Measurements from ENCODE around the gene FOXP1. TPM values are rescaled to one million over a fixed set of nuclear protein-coding genes. Genes with fewer than 3 reads are reported as not detected.

The FOXP1 gene
- total RNA-seq, 1 donor from 2014 or later = 107 TPM

DNA sequence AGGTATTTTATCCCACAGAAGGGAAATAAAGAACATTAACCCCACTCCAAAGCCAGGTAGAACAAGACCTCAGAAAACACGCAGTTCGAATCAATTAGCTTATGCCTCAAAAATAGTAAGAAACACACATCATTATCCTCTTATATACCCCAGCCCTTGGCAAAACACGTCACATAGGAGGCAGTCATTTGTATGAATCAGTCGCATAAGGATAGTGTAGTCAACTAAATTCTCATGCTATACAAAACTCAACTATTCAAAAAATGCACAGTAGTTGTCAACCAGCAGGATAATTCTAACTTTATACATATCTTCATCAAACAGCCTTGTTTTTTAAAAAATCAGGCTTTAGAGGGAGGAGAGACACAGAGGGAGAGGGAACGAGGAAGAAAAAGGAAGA lies 298.4 kb downstream of the FOXP1 start:
- H3K4me1 ChIP-seq (ENCODE audit: insufficient read depth, low read length) = no peaks in the 10 kb centered on the region
- FAIRE-seq (no peak), DNase-seq (ENCODE audit: low read depth) (no peak)
- Mint-ChIP-seq H3K4me3 (ENCODE audit: unreplicated experiment) (no peak overlapping the region), H3K27ac (ENCODE audit: unreplicated experiment) (no peak overlapping the region), H3K9me3 (ENCODE audit: unreplicated experiment) (no peaks in the 10 kb centered on the region), H3K4me1 (ENCODE audit: low read depth, unreplicated experiment) (peaks cover 7% of the 10 kb centered on the region), H3K36me3 (ENCODE audit: low read depth, unreplicated experiment) (peaks cover 3% of the 10 kb centered on the region), H3K27me3 (ENCODE audit: low read depth, unreplicated experiment) (no peaks in the 10 kb centered on the region)
- no peak overlapping the region for H3K9ac ChIP-seq (ENCODE audit: low read length)
- H3K36me3 ChIP-seq (ENCODE audit: insufficient read depth, low read length) = no peaks in the 10 kb centered on the region
- no peaks in the 10 kb centered on the region for H3K9me3 ChIP-seq (ENCODE audit: insufficient read depth, low read depth, low read length)
- peaks cover 47% of the 10 kb centered on the region for H3K79me2 ChIP-seq (ENCODE audit: insufficient read depth, low read length)
- H4K20me1 ChIP-seq (ENCODE audit: insufficient read depth, low read length) = peaks cover 13% of the 10 kb centered on the region
- H3K4me2 ChIP-seq (ENCODE audit: low read length) = no peak overlapping the region
- H3K27ac ChIP-seq (ENCODE audit: low read depth, low read length) = no peak overlapping the region
- no peak overlapping the region for H2AFZ ChIP-seq (ENCODE audit: low read depth, low read length)
- TF ChIP-seq, protein P1, sequence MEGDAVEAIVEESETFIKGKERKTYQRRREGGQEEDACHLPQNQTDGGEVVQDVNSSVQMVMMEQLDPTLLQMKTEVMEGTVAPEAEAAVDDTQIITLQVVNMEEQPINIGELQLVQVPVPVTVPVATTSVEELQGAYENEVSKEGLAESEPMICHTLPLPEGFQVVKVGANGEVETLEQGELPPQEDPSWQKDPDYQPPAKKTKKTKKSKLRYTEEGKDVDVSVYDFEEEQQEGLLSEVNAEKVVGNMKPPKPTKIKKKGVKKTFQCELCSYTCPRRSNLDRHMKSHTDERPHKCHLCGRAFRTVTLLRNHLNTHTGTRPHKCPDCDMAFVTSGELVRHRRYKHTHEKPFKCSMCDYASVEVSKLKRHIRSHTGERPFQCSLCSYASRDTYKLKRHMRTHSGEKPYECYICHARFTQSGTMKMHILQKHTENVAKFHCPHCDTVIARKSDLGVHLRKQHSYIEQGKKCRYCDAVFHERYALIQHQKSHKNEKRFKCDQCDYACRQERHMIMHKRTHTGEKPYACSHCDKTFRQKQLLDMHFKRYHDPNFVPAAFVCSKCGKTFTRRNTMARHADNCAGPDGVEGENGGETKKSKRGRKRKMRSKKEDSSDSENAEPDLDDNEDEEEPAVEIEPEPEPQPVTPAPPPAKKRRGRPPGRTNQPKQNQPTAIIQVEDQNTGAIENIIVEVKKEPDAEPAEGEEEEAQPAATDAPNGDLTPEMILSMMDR (IDR thresholded peaks at IDR 0.05; ENCODE audit: insufficient read depth, low read depth, low read length) = no peak
- TF ChIP-seq EZH2 (IDR thresholded peaks at IDR 0.05; ENCODE audit: insufficient read depth, low read length) = no peak
- no peak overlapping the region for H3K4me3 ChIP-seq (ENCODE audit: insufficient read depth, low read depth, low read length)
- H3K27me3 ChIP-seq (ENCODE audit: insufficient read depth, low read length) = no peaks in the 10 kb centered on the region

DNA sequence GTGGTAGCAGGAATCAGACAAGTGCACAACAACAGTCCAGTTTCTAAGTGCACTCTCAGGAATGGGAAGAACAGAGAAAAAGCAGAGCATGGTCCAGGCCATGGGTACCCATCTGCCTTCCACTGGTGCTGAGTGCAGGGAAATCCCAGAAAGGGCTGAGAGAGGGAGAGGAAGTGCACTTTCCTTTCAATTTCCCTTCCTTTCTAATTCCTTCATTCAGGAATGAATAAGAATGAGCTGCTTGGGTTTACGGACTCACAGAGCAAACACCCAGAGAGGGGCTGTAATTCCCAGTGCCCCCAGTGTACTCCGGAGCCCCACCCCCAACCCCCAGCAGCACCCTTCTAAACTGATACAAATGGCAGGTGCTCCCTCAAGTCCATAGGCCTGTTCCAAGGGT lies 300.6 kb downstream of the FOXP1 start:
- no peak for FAIRE-seq
- peaks cover 3% of the 10 kb centered on the region for H3K36me3 Mint-ChIP-seq (ENCODE audit: low read depth, unreplicated experiment)

DNA sequence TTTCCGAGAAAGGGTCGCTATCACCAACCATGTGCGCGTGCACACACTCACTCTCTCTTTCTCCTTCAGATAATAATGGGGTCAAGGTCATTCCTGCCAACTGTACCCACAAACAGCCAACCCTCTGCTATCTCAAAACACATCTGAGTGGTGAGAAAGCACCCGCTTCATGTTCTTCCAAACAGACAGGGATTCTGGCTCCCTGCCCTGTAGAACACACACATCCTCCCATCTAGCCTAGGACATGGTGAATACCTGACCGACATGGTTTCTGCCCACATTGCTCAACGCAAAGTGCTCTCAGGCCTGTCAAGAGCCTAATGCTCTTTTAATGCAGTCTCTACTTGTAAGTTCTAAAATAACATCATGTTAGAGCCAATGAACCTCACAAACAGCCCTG lies 302.2 kb downstream of the FOXP1 start:
- H2AFZ ChIP-seq (ENCODE audit: low read depth, low read length) = no peak overlapping the region
- H3K27me3 Mint-ChIP-seq (ENCODE audit: low read depth, unreplicated experiment) = no peaks in the 10 kb centered on the region
- no peaks in the 10 kb centered on the region for H3K36me3 ChIP-seq (ENCODE audit: insufficient read depth, low read length)
- peaks cover 17% of the 10 kb centered on the region for H4K20me1 ChIP-seq (ENCODE audit: insufficient read depth, low read length)
- no peak overlapping the region for H3K9ac ChIP-seq (ENCODE audit: low read length)
- H3K27ac Mint-ChIP-seq (ENCODE audit: unreplicated experiment) = no peak overlapping the region
- FAIRE-seq (peak; percentile 32), DNase-seq (ENCODE audit: low read depth) (no peak)
- no peak overlapping the region for H3K4me3 ChIP-seq (ENCODE audit: insufficient read depth, low read depth, low read length)
- H3K79me2 ChIP-seq (ENCODE audit: insufficient read depth, low read length) = peaks cover 50% of the 10 kb centered on the region
- peaks cover 12% of the 10 kb centered on the region for H3K4me1 Mint-ChIP-seq (ENCODE audit: low read depth, unreplicated experiment)
- H3K4me3 Mint-ChIP-seq (ENCODE audit: unreplicated experiment) = no peak overlapping the region
- H3K27me3 ChIP-seq (ENCODE audit: insufficient read depth, low read length) = no peaks in the 10 kb centered on the region
- H3K9me3 ChIP-seq (ENCODE audit: insufficient read depth, low read depth, low read length) = no peaks in the 10 kb centered on the region
- no peaks in the 10 kb centered on the region for H3K9me3 Mint-ChIP-seq (ENCODE audit: unreplicated experiment)
- no peak overlapping the region for H3K27ac ChIP-seq (ENCODE audit: low read depth, low read length)
- no peak overlapping the region for H3K4me2 ChIP-seq (ENCODE audit: low read length)
- H3K36me3 Mint-ChIP-seq (ENCODE audit: low read depth, unreplicated experiment) = peaks cover 3% of the 10 kb centered on the region
- no peak for TF ChIP-seq EZH2 (IDR thresholded peaks at IDR 0.05; ENCODE audit: insufficient read depth, low read length)
- TF ChIP-seq, protein P1 (IDR thresholded peaks at IDR 0.05; ENCODE audit: insufficient read depth, low read depth, low read length) = no peak
- H3K4me1 ChIP-seq (ENCODE audit: insufficient read depth, low read length) = no peaks in the 10 kb centered on the region

More for the DNA sequence above, 300.6 kb downstream of the FOXP1 start:
- DNase-seq (ENCODE audit: low read depth) = no peak
- Histone ChIP-seq H3K27ac (ENCODE audit: low read depth, low read length) (no peak overlapping the region), H3K79me2 (ENCODE audit: insufficient read depth, low read length) (peaks cover 48% of the 10 kb centered on the region), H3K27me3 (ENCODE audit: insufficient read depth, low read length) (no peaks in the 10 kb centered on the region), H3K9me3 (ENCODE audit: insufficient read depth, low read depth, low read length) (no peaks in the 10 kb centered on the region), H4K20me1 (ENCODE audit: insufficient read depth, low read length) (peaks cover 17% of the 10 kb centered on the region), H2AFZ (ENCODE audit: low read depth, low read length) (no peak overlapping the region), H3K9ac (ENCODE audit: low read length) (no peak overlapping the region), H3K4me1 (ENCODE audit: insufficient read depth, low read length) (no peaks in the 10 kb centered on the region), H3K4me2 (ENCODE audit: low read length) (no peak overlapping the region), H3K4me3 (ENCODE audit: insufficient read depth, low read depth, low read length) (no peak overlapping the region), H3K36me3 (ENCODE audit: insufficient read depth, low read length) (no peaks in the 10 kb centered on the region)
- no peak overlapping the region for H3K4me3 Mint-ChIP-seq (ENCODE audit: unreplicated experiment)
- H3K27me3 Mint-ChIP-seq (ENCODE audit: low read depth, unreplicated experiment) = no peaks in the 10 kb centered on the region
- TF ChIP-seq, protein P1 (IDR thresholded peaks at IDR 0.05; ENCODE audit: insufficient read depth, low read depth, low read length) = no peak
- TF ChIP-seq EZH2 (IDR thresholded peaks at IDR 0.05; ENCODE audit: insufficient read depth, low read length) = no peak
- H3K9me3 Mint-ChIP-seq (ENCODE audit: unreplicated experiment) = no peaks in the 10 kb centered on the region
- no peak overlapping the region for H3K27ac Mint-ChIP-seq (ENCODE audit: unreplicated experiment)
- peaks cover 7% of the 10 kb centered on the region for H3K4me1 Mint-ChIP-seq (ENCODE audit: low read depth, unreplicated experiment)

All from astrocyte (in vitro differentiated cells and primary cell).